H1 (cell line): ENCODE data around the gene RPUSD1. TPM values are rescaled to one million over a fixed set of nuclear protein-coding genes. Genes with fewer than 3 reads are reported as not detected.

Experiments
- CTCF ChIA-PET: fragments of 300-600 bp; sonication (Branson Sonifier 250); formaldehyde crosslinking; loops from one replicate; lab custom pipeline; 2021; ENCODE audit not compliant: partially characterized antibody; lab: Charles Lee
- POLR2A ChIA-PET: fragments of 300-600 bp; sonication (Branson Sonifier 250); formaldehyde crosslinking; loops from one replicate; lab custom pipeline; 2021; ENCODE audit warnings: inconsistent platforms; ENCODE audit not compliant: partially characterized antibody; lab: Charles Lee
- DNase-seq, 2 experiments: peaks; one replicate each; pipeline versions ENCODE4 v3.0.0 to v3.0.0-alpha.2; 2010 to 2022; ENCODE audit warnings: low spot score in 2 of 2, low read depth in 1 of 2, mixed read lengths in 1 of 2
- FAIRE-seq: peaks from 2 replicates; lab custom pipeline; 2011; peaks lifted over from hg19 to GRCh38; lab: Jason Lieb, UNC
- H2AFZ ChIP-seq: 2 replicates; pipeline ENCODE4 v1.8.1; 2012; ENCODE audit warnings: low read length, inconsistent platforms
- H2AK5ac ChIP-seq: 2 replicates; pipeline ENCODE4 v1.6.1; 2013; ENCODE audit warnings: low read depth, low read length
- H2BK120ac ChIP-seq: replicated peaks from 2 replicates; pipeline ENCODE3; 2013; ENCODE audit warnings: low read depth, low read length, inconsistent platforms
- H2BK12ac ChIP-seq: 2 replicates; pipeline ENCODE4 v1.6.1; 2013; ENCODE audit warnings: low read depth, low read length
- H2BK15ac ChIP-seq: 2 replicates; pipeline ENCODE4 v1.6.1; 2013; ENCODE audit warnings: low read length
- H2BK20ac ChIP-seq: 2 replicates; pipeline ENCODE4 v1.6.1; 2013; ENCODE audit warnings: low read length
- H2BK5ac ChIP-seq: 2 replicates; pipeline ENCODE4 v1.6.1; 2013; ENCODE audit warnings: low read depth, low read length
- H3K14ac ChIP-seq: 2 replicates; pipeline ENCODE4 v1.6.1; 2013; ENCODE audit warnings: inconsistent platforms; ENCODE audit not compliant: insufficient read length
- H3K18ac ChIP-seq: 2 replicates; pipeline ENCODE4 v1.6.1; 2013; ENCODE audit warnings: low read length; ENCODE audit errors: extremely low read depth
- H3K23ac ChIP-seq: 2 replicates; pipeline ENCODE4 v1.6.1; 2013; ENCODE audit warnings: inconsistent platforms; ENCODE audit not compliant: insufficient read length
- H3K23me2 ChIP-seq: 2 replicates; pipeline ENCODE4 v1.6.1; 2013; ENCODE audit warnings: low read depth, low read length
- H3K27ac ChIP-seq: 2 replicates; pipeline ENCODE4 v1.6.1; 2011; ENCODE audit warnings: low read depth, low read length, inconsistent platforms
- H3K27me3 ChIP-seq, 4 experiments: replicated peaks in 1 of 4; 1 replicate in 1 of 4; 2 replicates in 3 of 4; pipeline versions ENCODE4 v1.6.1 to v1.8.1; 2011 to 2013; ENCODE audit warnings: low read length in 3 of 4, mild to moderate bottlenecking in 3 of 4, inconsistent platforms in 2 of 4, mixed read lengths in 2 of 4, moderate library complexity in 1 of 4; ENCODE audit not compliant: control insufficient read depth in 3 of 4, insufficient read depth in 3 of 4; ENCODE audit errors: extremely low read depth in 1 of 4
- H3K36me3 ChIP-seq, 4 experiments: 2 replicates each; pipeline versions ENCODE4 v1.6.1 to v1.8.1; 2011 to 2013; ENCODE audit warnings: mild to moderate bottlenecking in 4 of 4, low read length in 3 of 4, moderate library complexity in 2 of 4, control low read depth in 1 of 4, inconsistent platforms in 1 of 4; ENCODE audit not compliant: insufficient read depth in 4 of 4, control insufficient read depth in 2 of 4
- H3K4ac ChIP-seq: replicated peaks from 2 replicates; pipeline ENCODE3; 2013; ENCODE audit warnings: low read length, low read depth, mixed read lengths, inconsistent platforms; ENCODE audit not compliant: insufficient read length
- H3K4me1 ChIP-seq, 4 experiments: replicated peaks in 1 of 4; 1 replicate in 1 of 4; 2 replicates in 3 of 4; pipeline versions ENCODE4 v1.6.1 to v1.8.1; 2011 to 2013; ENCODE audit warnings: low read length in 3 of 4, inconsistent platforms in 2 of 4, mixed read lengths in 1 of 4; ENCODE audit not compliant: insufficient read depth in 4 of 4, control insufficient read depth in 3 of 4
- H3K4me2 ChIP-seq, 2 experiments: 2 replicates each; pipeline versions ENCODE4 v1.6.1 to v1.8.1; 2011 to 2013; ENCODE audit warnings: low read depth in 2 of 2, low read length in 2 of 2, control low read depth in 1 of 2, inconsistent platforms in 1 of 2, mild to moderate bottlenecking in 1 of 2; ENCODE audit not compliant: insufficient read depth in 1 of 2
- H3K4me3 ChIP-seq, 4 experiments: fragments of 200-600, 300-600 bp in 1 of 4; sonication (generic), shearing (Covaris generic), sonication (Bioruptor Twin) in 1 of 4; 2 replicates each; pipeline versions ENCODE4 v1.5.1 to v1.8.1; 2011 to 2016; ENCODE audit warnings: low read length in 4 of 4, low read depth in 3 of 4, control low read depth in 2 of 4, inconsistent platforms in 2 of 4, mild to moderate bottlenecking in 2 of 4, mixed read lengths in 1 of 4, moderate library complexity in 1 of 4; ENCODE audit not compliant: insufficient read depth in 2 of 4; ENCODE audit errors: extremely low read depth in 1 of 4
- H3K56ac ChIP-seq: replicated peaks from 2 replicates; pipeline ENCODE3; 2013; ENCODE audit warnings: low read depth, mild to moderate bottlenecking, mixed read lengths, low read length, inconsistent platforms; ENCODE audit not compliant: insufficient read length
- H3K79me1 ChIP-seq: 2 replicates; pipeline ENCODE4 v1.6.1; 2013; ENCODE audit warnings: low read depth, low read length, control low read depth
- H3K79me2 ChIP-seq, 2 experiments: 2 replicates each; pipeline versions ENCODE4 v1.6.1 to v1.8.1; 2012 to 2013; ENCODE audit warnings: low read length in 2 of 2, mild to moderate bottlenecking in 2 of 2, inconsistent platforms in 1 of 2; ENCODE audit not compliant: insufficient read depth in 2 of 2, control insufficient read depth in 1 of 2
- H3K9ac ChIP-seq, 4 experiments: replicated peaks in 1 of 4; 1 replicate in 1 of 4; 2 replicates in 3 of 4; pipeline versions ENCODE4 v1.6.1 to v1.8.1; 2011 to 2013; ENCODE audit warnings: low read depth in 3 of 4, low read length in 3 of 4, control low read depth in 2 of 4, mild to moderate bottlenecking in 2 of 4, moderate library complexity in 2 of 4, inconsistent platforms in 1 of 4; ENCODE audit errors: extremely low read depth in 1 of 4
- H3K9me3 ChIP-seq, 2 experiments: 2 replicates each; pipeline versions ENCODE4 v1.6.1 to v1.8.1; 2012 to 2013; ENCODE audit warnings: mild to moderate bottlenecking in 2 of 2, moderate library complexity in 2 of 2, control low read depth in 1 of 2, inconsistent platforms in 1 of 2, low read depth in 1 of 2, low read length in 1 of 2, mixed read lengths in 1 of 2; ENCODE audit not compliant: insufficient read depth in 2 of 2
- H4K20me1 ChIP-seq, 2 experiments: replicated peaks in 1 of 2; 2 replicates each; pipeline versions ENCODE3 to v1.8.1; 2011 to 2013; ENCODE audit warnings: inconsistent platforms in 2 of 2, low read length in 2 of 2, mild to moderate bottlenecking in 1 of 2; ENCODE audit not compliant: insufficient read depth in 2 of 2, control insufficient read depth in 1 of 2
- H4K5ac ChIP-seq: 2 replicates; pipeline ENCODE4 v1.6.1; 2013; ENCODE audit warnings: low read length, low read depth, mixed read lengths, inconsistent platforms; ENCODE audit not compliant: insufficient read length
- H4K8ac ChIP-seq: 2 replicates; pipeline ENCODE4 v1.8.0; 2013; ENCODE audit warnings: mild to moderate bottlenecking, moderate library complexity, low read length, inconsistent platforms; ENCODE audit not compliant: insufficient read depth; ENCODE audit errors: extremely low read depth
- H4K91ac ChIP-seq: replicated peaks from 2 replicates; pipeline ENCODE3; 2013; ENCODE audit warnings: low read length, mixed read lengths, inconsistent platforms; ENCODE audit not compliant: insufficient read length
- ATF2 ChIP-seq: IDR thresholded peaks from 2 replicates; pipeline ENCODE4 v1.6.1; 2012; ENCODE audit warnings: low read length, inconsistent platforms
- ATF3 ChIP-seq: IDR thresholded peaks from 2 replicates; pipeline ENCODE4 v1.6.1; 2011; ENCODE audit warnings: low read depth, mild to moderate bottlenecking, low read length; ENCODE audit not compliant: insufficient read depth
- CEBPB ChIP-seq: IDR thresholded peaks from 2 replicates; pipeline ENCODE4 v1.6.1; 2012; ENCODE audit warnings: low read depth, low read length
- CHD1 ChIP-seq: IDR thresholded peaks from 2 replicates; pipeline ENCODE4 v1.6.1; 2012; ENCODE audit warnings: low read depth, low read length, improper control_type of control experiment
- KDM1A ChIP-seq: fragments of 200-600, 300-600 bp; sonication (generic); IDR thresholded peaks from 2 replicates; pipeline ENCODE4 v1.7.1; 2016; ENCODE audit warnings: mild to moderate bottlenecking, low read length, borderline replicate concordance
- TCF12 ChIP-seq: IDR thresholded peaks from 2 replicates; pipeline ENCODE4 v1.6.1; 2011; ENCODE audit warnings: low read depth, mild to moderate bottlenecking, low read length
- USF2 ChIP-seq: IDR thresholded peaks from 2 replicates; pipeline ENCODE4 v1.6.1; 2011; ENCODE audit warnings: low read length, improper control_type of control experiment
- WGBS, 2 experiments: shearing (Covaris generic) in 1 of 2; methylation state at CpG; one replicate each; pipeline versions ENCODE4 v1.1.6 to v1.1.7; 2013 to 2015; ENCODE audit warnings: low lambda C conversion rate in 2 of 2, mixed read lengths in 2 of 2, inconsistent platforms in 1 of 2, low coverage in 1 of 2, missing lambda C conversion rate in 1 of 2; ENCODE audit not compliant: insufficient replicate concordance in 2 of 2, insufficient coverage in 1 of 2, insufficient read length in 1 of 2; ENCODE audit errors: extremely low coverage in 1 of 2, missing lambda C conversion rate in 1 of 2; 5-methylcytosine and 5-hydroxymethylcytosine counted together
- polyA plus RNA-seq, 7 experiments: library from polyadenylated mRNA; depleted of rRNA in 3 of 7; stranded (reverse) in 5 of 7; unstranded in 2 of 7; fragments of >200 nt in 5 of 7; fragments of 200-250 nt in 2 of 7; gene quantifications; 1 replicate in 5 of 7; 2 replicates in 1 of 7; 4 replicates in 1 of 7; pipeline versions ENCODE4 v1.2.1 to v1.2.3, GENCODE V29; 2011 to 2013; ENCODE audit warnings: missing spikeins in 2 of 7, mixed read lengths in 2 of 7
- total RNA-seq: library from RNA; stranded (reverse); fragmentation: NEBNext Ultra II Directional; extraction: Animal tissue kit (Norgen Biotek cat#: 25700); gene quantifications from 2 replicates; pipeline ENCODE4 v1.2.1, GENCODE V29; 2021

RPUSD1 gene
- total and polyA plus RNA-seq, 2 of the 8 experiments (the other 6 are each of a cell fraction or from before 2014, with no cell fraction given), result 32.2 to 61.8 TPM

GRCh38 chr16:775236-775796, 12.9 kb downstream of the RPUSD1 start:
- FAIRE-seq (no peak), DNase-seq (no peak)
- ChIA-PET POLR2A (interaction anchor here (0.9 to 2.1 kb wide), 2 partner anchors 25 to 28 kb away, joined by 3 to 7 read pairs; no protein-coding TSS in a partner anchor), CTCF (interaction anchor here (1.2 to 6.0 kb wide), 2 partner anchors 10 to 59 kb away, joined by 3 to 35 read pairs; no protein-coding TSS in a partner anchor)
- H3K27ac ChIP-seq, result no peak overlapping the region
- H2AK5ac ChIP-seq, result no peak overlapping the region
- H3K9ac ChIP-seq, result no peak overlapping the region
- H2BK12ac ChIP-seq, result no peak overlapping the region
- H3K4me3 ChIP-seq, result no peak overlapping the region
- H3K4ac ChIP-seq, result no peak overlapping the region
- TF ChIP-seq ATF3, result no peak
- TF ChIP-seq CEBPB, result no peak
- no peak for TF ChIP-seq USF2
- TF ChIP-seq KDM1A, result no peak
- TF ChIP-seq TCF12, result no peak
- TF ChIP-seq CHD1, result no peak
- TF ChIP-seq ATF2, result no peak
- no peak overlapping the region for H3K4me2 ChIP-seq
- no peak overlapping the region for H4K5ac ChIP-seq
- no peak overlapping the region for H2AFZ ChIP-seq
- H2BK20ac ChIP-seq, result 0 out of 2 replicates have a peak overlapping the region, but pooled peaks have one; percentile 61
- no peak overlapping the region for H4K8ac ChIP-seq
- H4K91ac ChIP-seq, result no peak overlapping the region
- no peak overlapping the region for H3K23ac ChIP-seq
- no peak overlapping the region for H3K18ac ChIP-seq
- H3K27me3 ChIP-seq, result peaks cover 0 to 2% (median under 1%) of the 10 kb centered on the region in 4 experiments; a peak in 3 of 7 replicates
- no peak overlapping the region for H2BK5ac ChIP-seq
- H3K23me2 ChIP-seq, result no peaks in the 10 kb centered on the region; the same call in 1 of the 2 replicates
- H3K9me3 ChIP-seq, result no peaks in the 10 kb centered on the region
- no peak overlapping the region for H2BK120ac ChIP-seq
- H2BK15ac ChIP-seq, result no peak overlapping the region
- H3K79me2 ChIP-seq, result no peaks in the 10 kb centered on the region
- H4K20me1 ChIP-seq, result peaks cover 0 to 2% of the 10 kb centered on the region in 2 experiments
- H3K79me1 ChIP-seq, result no peaks in the 10 kb centered on the region
- H3K36me3 ChIP-seq, result no peaks in the 10 kb centered on the region
- 87% methylated on average over 33 of the region's 36 CpGs; no CpG with 5 or more reads in 1 of the 2 experiments for WGBS, 2 experiments
- no peaks in the 10 kb centered on the region for H3K4me1 ChIP-seq
- no peak overlapping the region for H3K56ac ChIP-seq
- H3K14ac ChIP-seq, result no peak overlapping the region
